LNCaP clone FGC (cell line): ENCODE results near the gene CELSR1.

ENCODE experiments used
- DNase-seq: peaks from one replicate; pipeline ENCODE4 v3.0.0-alpha.2; 2011; ENCODE audit warnings: low read depth
- H3K4me3 ChIP-seq: 2 replicates; pipeline ENCODE4 v1.5.1; 2011; ENCODE audit warnings: mild to moderate bottlenecking, low read depth, low read length, control low read depth
- TF ChIP-seq, protein P1 (sequence below): IDR thresholded peaks from 2 replicates; pipeline ENCODE4 v1.5.1; 2012; ENCODE audit warnings: mild to moderate bottlenecking; ENCODE audit not compliant: control insufficient read depth, insufficient read depth; ENCODE audit errors: extremely low read depth

Gene CELSR1

DNA sequence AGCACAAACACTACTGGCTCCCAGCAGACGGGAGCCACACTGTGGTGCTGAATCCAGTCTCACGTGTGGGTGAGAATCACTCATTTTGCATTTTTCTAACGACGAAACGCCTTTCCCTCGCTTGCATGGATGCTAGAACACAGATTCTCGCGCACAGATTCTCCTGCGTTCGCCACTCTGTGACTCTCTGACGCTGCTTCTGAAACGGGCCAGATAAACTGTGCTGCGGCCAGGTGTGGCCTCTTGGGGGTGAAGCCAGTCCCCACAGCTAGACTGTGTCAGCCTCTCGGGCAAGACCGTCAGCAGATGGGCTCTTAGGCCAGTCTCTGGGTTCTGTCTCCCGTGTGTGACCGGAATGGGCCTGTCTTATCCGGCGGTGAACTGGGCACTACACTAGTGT lies 157.4 kb downstream of the CELSR1 start:
- no peak for DNase-seq
- TF ChIP-seq, protein P1, sequence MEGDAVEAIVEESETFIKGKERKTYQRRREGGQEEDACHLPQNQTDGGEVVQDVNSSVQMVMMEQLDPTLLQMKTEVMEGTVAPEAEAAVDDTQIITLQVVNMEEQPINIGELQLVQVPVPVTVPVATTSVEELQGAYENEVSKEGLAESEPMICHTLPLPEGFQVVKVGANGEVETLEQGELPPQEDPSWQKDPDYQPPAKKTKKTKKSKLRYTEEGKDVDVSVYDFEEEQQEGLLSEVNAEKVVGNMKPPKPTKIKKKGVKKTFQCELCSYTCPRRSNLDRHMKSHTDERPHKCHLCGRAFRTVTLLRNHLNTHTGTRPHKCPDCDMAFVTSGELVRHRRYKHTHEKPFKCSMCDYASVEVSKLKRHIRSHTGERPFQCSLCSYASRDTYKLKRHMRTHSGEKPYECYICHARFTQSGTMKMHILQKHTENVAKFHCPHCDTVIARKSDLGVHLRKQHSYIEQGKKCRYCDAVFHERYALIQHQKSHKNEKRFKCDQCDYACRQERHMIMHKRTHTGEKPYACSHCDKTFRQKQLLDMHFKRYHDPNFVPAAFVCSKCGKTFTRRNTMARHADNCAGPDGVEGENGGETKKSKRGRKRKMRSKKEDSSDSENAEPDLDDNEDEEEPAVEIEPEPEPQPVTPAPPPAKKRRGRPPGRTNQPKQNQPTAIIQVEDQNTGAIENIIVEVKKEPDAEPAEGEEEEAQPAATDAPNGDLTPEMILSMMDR = no peak
- no peak overlapping the region for H3K4me3 ChIP-seq

DNA sequence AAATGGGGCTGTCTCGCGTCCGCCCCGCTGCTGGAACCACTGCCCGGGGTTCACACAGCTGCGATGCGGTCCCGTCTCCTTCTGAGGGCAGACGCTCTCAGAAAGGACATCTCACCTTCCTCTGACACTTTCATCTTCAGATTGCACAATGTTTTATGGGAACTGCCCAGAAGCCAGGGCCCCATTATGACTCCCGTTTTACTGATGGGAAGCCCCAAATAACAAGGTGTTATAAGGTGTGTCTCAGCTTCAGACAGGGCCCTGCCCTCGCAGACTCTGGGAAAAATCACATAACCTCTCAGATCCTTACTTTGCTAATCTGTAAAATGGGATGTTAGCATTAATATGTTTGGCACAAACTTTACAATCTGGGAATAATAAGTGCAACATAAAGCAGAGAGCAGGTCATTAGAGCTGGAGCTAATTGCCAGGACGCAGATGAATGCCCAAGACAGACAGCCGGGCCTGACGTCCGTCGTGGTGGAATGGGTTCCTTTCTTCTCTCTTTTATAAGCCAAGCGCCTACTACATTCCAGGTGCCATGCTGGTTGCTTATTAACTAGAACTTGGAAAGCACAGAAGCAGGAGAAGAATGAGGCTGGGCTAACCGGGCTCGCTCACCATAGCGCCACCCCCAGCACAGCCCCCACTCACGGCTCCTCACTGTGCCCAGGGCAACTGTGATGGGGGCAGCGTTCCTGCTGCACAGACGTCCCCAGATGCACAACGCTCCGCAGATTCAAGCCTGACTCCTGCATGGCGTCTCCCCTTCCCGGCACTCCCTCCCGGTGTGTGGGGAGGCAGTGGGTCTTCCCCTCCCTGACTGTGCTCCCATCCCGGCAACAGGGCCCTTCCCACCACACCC lies 158.1 kb downstream of the CELSR1 start:
- TF ChIP-seq, protein P1 = no peak
- no peak for DNase-seq
- H3K4me3 ChIP-seq = no peak overlapping the region

DNA sequence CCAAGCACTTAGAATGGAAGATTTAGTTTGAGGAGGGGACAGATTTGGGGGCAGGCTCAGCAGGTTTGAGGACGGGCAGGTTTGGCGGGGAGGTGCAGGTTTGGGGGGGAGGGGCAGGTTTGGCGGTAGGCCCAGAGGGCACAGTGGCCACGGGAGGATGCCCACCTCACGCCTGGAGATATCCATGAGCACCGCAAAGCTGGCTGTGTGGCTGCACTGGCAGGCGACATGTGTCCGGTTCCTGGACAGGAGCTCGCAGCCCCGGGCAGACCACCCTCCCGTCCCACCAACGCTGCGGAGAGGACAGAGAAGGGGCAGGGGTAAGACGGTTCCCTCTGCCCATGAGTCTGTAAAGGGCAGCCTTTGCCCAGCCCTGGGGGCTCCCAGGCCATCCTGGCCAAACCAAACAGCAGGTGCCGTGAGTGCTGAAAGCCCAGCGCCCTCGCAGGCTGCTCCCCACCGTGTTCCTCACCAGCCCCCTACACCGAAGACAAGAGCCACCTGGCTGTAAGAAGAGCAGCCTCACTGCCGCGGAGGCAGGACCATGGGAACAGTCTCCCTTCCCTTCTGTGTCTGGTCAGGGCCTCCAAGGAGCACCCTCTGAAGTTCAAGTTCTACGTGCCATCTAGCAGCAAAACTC lies 158.9 kb downstream of the CELSR1 start:
- no peak for DNase-seq
- no peak overlapping the region for H3K4me3 ChIP-seq
- TF ChIP-seq, protein P1 = no peak

DNA sequence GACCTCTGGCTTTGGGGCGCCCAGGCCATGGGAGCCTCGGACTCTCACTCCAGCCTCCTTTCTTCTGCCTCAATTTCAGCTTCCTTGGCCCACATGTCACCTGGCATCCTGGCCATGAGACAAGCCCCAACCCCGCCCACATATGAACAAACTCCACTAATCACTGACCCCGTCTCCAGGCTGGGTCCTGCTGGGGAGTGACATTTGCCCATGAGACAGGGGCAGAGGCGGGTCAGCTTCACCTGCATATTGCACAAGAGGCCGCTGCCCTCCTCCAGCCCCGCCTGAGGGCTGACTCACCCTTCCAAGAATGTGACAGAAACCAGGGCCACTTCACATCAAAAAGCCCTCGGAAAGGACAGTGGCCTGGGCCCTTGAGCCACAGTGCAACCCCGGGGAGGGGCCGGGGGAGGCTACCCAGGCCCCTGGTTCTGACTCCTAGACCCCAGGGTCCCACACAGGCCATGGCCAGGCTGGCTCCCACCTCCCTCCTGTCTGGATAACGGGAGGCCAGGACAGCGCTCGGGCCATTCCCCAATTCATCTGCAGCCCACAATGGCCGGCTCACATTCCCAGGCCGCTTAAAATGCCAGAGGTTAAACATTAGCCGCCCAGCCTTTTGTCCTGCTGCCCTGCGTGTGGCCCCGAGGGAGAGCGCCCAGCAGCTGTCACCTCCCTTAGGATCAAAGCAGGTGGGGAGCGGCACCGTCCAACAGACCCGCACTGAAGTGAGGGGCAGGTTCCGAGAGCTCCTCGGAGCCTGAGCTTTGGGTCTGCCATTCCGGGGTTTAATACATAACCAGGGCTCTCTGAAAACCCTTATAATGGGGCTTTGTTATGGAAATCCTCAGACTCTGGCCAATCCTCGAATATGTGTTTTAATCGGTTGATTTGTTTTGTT lies 159.6 kb downstream of the CELSR1 start:
- no peak for DNase-seq
- TF ChIP-seq, protein P1 = no peak
- no peak overlapping the region for H3K4me3 ChIP-seq

DNA sequence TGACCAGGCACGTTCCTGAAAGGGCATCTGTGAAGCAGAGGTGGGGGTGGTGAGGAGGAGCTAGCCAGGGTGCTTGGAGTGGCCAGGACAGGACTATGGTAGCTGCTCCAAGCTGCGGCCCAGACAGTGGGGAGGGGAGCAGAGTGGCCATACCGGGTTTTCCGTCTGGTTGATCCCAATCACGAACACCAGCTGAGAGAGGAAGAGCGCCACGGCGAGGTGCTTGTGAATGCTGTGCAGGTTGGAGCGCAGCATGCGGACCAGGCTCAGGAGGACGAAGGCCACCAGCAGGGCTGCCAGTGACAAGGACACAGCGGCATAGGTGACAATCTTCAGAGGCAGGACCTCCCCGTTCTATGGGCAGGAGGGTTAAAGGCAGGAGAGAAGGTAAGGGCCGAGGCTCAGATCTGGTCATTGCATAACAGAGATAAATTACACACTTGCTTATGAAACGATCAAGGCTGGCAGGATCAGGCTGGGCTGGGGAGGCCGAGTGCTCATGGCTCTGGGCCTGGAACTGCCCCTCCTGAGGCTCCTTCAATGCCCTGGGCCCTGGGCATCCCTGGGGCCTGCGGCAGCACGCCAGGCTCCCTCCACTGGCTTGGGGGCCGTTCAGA lies 160.4 kb downstream of the CELSR1 start:
- DNase-seq = no peak

DNA sequence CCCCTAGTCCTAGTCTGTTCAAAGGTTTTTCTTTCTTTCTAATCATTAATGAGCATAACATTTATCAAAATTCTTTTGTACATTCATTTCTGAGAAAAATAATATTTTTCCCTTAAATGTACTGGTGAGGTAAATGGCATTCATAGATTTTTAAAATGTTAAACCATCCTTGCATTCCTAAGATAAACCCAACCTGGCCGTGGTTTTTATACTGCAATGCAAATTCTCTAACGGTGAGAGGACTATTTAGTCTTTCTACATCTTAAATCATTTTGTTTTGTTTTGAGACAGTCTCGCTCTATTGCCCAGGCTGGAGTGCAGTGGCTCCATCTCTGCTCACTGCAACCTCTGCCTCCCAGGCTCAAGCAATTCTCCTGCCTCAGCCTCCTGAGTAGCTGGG lies 161.3 kb downstream of the CELSR1 start:
- DNase-seq = no peak
- TF ChIP-seq, protein P1 = no peak
- H3K4me3 ChIP-seq = no peak overlapping the region

More for the DNA sequence above, 160.4 kb downstream of the CELSR1 start:
- TF ChIP-seq, protein P1 = no peak
- no peak overlapping the region for H3K4me3 ChIP-seq
